Measurements from ENCODE around the gene ZBTB16.

ZBTB16 gene

GRCh38 chr11:114239753-114240161, 180.2 kb downstream of the ZBTB16 start:
- Histone ChIP-seq H3K4me2 (ENCODE audit: low read depth, low read length) (no peak overlapping the region), H4K20me1 (ENCODE audit: insufficient read depth, low read length) (no peaks in the 10 kb centered on the region), H3F3A (ENCODE audit: insufficient read depth, low read length) (no peaks in the 10 kb centered on the region), H3K27me3 (replicated peaks; ENCODE audit: insufficient read depth, low read length) (no peaks in the 10 kb centered on the region), H3K27ac (ENCODE audit: low read length) (no peak overlapping the region), H2AFZ (ENCODE audit: low read length) (no peak overlapping the region), H3K79me2 (ENCODE audit: low read length) (no peaks in the 10 kb centered on the region), H3K9me2 (replicated peaks; ENCODE audit: insufficient read depth, low read length) (no peaks in the 10 kb centered on the region), H3K9ac (ENCODE audit: low read length) (no peak overlapping the region), H3K4me1 (ENCODE audit: low read length) (no peaks in the 10 kb centered on the region), H3K36me3 (replicated peaks; ENCODE audit: insufficient read depth, low read length) (no peaks in the 10 kb centered on the region), H3K9me3 (replicated peaks; ENCODE audit: insufficient read depth, low read length) (no peaks in the 10 kb centered on the region), H3K4me3 (ENCODE audit: low read length) (no peak overlapping the region)
- no peak for TF ChIP-seq EZH2phosphoT487 (IDR thresholded peaks at IDR 0.05; ENCODE audit: low read length)
- TF ChIP-seq CTCF (IDR thresholded peaks at IDR 0.05; ENCODE audit: low read length), result no peak
- TF ChIP-seq EZH2 (optimal IDR thresholded peaks at IDR 0.05; ENCODE audit: low read depth, low read length), result no peak
- DNase-seq, result no peak

- Histone ChIP-seq H3K9me3 (replicated peaks; ENCODE audit: insufficient read depth, low read length) (no peaks in the 10 kb centered on the region), H3K79me2 (ENCODE audit: low read length) (no peaks in the 10 kb centered on the region), H3K9ac (ENCODE audit: low read length) (no peak overlapping the region), H3K4me1 (ENCODE audit: low read length) (no peaks in the 10 kb centered on the region), H4K20me1 (ENCODE audit: insufficient read depth, low read length) (no peaks in the 10 kb centered on the region), H3K36me3 (replicated peaks; ENCODE audit: insufficient read depth, low read length) (no peaks in the 10 kb centered on the region), H3F3A (ENCODE audit: insufficient read depth, low read length) (no peaks in the 10 kb centered on the region), H3K27me3 (replicated peaks; ENCODE audit: insufficient read depth, low read length) (no peaks in the 10 kb centered on the region), H3K9me2 (replicated peaks; ENCODE audit: insufficient read depth, low read length) (no peaks in the 10 kb centered on the region), H3K27ac (ENCODE audit: low read length) (no peak overlapping the region), H3K4me2 (ENCODE audit: low read depth, low read length) (no peak overlapping the region), H3K4me3 (ENCODE audit: low read length) (no peak overlapping the region), H2AFZ (ENCODE audit: low read length) (no peak overlapping the region)
- DNase-seq, result no peak
- no peak for TF ChIP-seq CTCF (IDR thresholded peaks at IDR 0.05; ENCODE audit: low read length)
- no peak for TF ChIP-seq EZH2phosphoT487 (IDR thresholded peaks at IDR 0.05; ENCODE audit: low read length)
- TF ChIP-seq EZH2 (optimal IDR thresholded peaks at IDR 0.05; ENCODE audit: low read depth, low read length), result no peak
These were observed 182.5 kb downstream of the ZBTB16 start for GRCh38 chr11:114242032-114242431.

GRCh38 chr11:114243461-114244372, 184.2 kb downstream of the ZBTB16 start:
- Histone ChIP-seq H3K79me2 (ENCODE audit: low read length) (no peaks in the 10 kb centered on the region), H3K4me3 (ENCODE audit: low read length) (no peak overlapping the region), H2AFZ (ENCODE audit: low read length) (no peak overlapping the region), H3K27me3 (replicated peaks; ENCODE audit: insufficient read depth, low read length) (no peaks in the 10 kb centered on the region), H3K4me2 (ENCODE audit: low read depth, low read length) (no peak overlapping the region), H3K4me1 (ENCODE audit: low read length) (no peaks in the 10 kb centered on the region), H3K9me3 (replicated peaks; ENCODE audit: insufficient read depth, low read length) (no peaks in the 10 kb centered on the region), H3K27ac (ENCODE audit: low read length) (no peak overlapping the region), H3F3A (ENCODE audit: insufficient read depth, low read length) (no peaks in the 10 kb centered on the region), H3K36me3 (replicated peaks; ENCODE audit: insufficient read depth, low read length) (no peaks in the 10 kb centered on the region), H4K20me1 (ENCODE audit: insufficient read depth, low read length) (no peaks in the 10 kb centered on the region), H3K9ac (ENCODE audit: low read length) (no peak overlapping the region), H3K9me2 (replicated peaks; ENCODE audit: insufficient read depth, low read length) (no peaks in the 10 kb centered on the region)
- TF ChIP-seq EZH2 (optimal IDR thresholded peaks at IDR 0.05; ENCODE audit: low read depth, low read length) (no peak), EZH2phosphoT487 (IDR thresholded peaks at IDR 0.05; ENCODE audit: low read length) (no peak), CTCF (IDR thresholded peaks at IDR 0.05; ENCODE audit: low read length) (no peak)
- no peak for DNase-seq

Data from MM.1S (cell line).